Measurements from ENCODE around the gene DUT. TPM values are rescaled to one million over a fixed set of nuclear protein-coding genes. Genes with fewer than 3 reads are reported as not detected.

Gene DUT
- polyA plus RNA-seq, 3 donors, result 31.8 to 89.2 (median 61.0) TPM

- H3K27ac ChIP-seq (ENCODE audit: low read depth, low read length), result no peak overlapping the region
- 72 to 87% (median 84%) methylated on average over 2 of the region's 2 CpGs for WGBS, 3 donors
Observed at GRCh38 chr15:48360841-48361240, 29.6 kb downstream of the DUT start.

DNA sequence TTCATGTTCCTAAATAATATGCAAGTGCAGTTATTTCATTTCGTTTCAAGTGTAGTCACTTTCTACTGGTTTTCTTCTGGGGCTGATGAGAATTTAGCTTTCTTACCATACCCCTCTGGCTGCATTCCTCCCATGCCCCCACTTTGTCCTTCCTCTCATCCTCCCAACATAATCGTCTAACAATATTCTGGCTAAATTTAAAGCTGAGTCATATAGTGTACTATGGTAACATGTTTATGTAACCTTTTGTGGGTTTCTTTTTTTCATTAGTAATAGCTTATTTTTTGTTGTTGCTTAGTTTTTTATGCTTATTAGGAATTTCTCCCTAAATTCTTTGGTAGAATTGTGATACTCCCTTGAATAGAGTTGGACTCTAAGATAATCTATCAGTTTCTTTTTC is 30.5 kb downstream of the DUT start:
- H3K27ac ChIP-seq (ENCODE audit: low read depth, low read length), result no peak overlapping the region
- 69 to 78% (median 70%) methylated on average over 2 of the region's 2 CpGs for WGBS, 3 donors

DNA sequence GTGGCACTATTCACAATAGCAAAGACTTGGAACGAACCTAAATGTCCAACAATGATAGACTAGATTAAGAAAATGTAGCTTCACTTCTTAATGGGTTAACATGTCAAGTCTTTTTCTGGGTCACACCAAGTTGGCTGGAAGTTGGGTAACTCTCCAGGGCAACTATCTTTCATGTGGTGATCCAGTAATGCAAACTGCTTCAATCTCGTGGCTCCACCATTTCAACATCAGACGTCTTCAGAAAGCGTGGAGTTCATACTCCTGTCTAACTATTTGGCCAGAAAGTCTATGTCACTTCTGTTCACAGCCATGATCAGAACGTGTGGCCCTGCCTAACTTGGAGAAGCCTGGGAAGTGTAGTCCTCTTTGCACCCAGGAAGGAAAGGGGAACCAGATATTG is 32.2 kb downstream of the DUT start:
- H3K27ac ChIP-seq (ENCODE audit: low read depth, low read length), result no peak overlapping the region
- WGBS, 3 donors, result 53 to 65% (median 59%) methylated on average over 5 of the region's 5 CpGs

GRCh38 chr15:48365575-48365974 is 34.3 kb downstream of the DUT start:
- no peak overlapping the region for H3K27ac ChIP-seq (ENCODE audit: low read depth, low read length)
- 75 to 97% (median 96%) methylated on average over 1 of the region's 1 CpG for WGBS, 3 donors

GRCh38 chr15:48366584-48367312 is 35.5 kb downstream of the DUT start:
- H3K27ac ChIP-seq (ENCODE audit: low read depth, low read length), result no peak overlapping the region
- WGBS, 3 donors, result 40 to 63% (median 59%) methylated on average over 4 of the region's 4 CpGs

DNA sequence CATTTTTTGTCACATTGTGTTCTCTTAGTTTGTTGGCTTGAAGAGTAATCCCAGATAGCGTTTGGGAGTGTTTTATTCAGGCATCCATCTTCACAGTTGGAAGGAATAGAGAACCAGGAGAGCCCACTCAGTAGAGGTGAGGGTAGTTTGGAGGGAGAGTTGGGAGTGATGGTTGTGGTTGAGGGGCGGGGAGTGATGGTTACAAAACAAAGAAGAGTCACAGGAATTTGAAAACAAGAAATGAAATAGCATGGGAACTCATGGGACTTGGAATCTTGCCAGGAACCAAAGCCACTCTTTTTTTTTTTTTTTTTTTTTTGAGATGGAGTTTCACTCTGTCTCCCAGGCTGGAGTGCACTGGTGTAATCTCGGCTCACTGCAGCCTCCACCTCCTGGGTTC is 36.3 kb downstream of the DUT start:
- H3K27ac ChIP-seq (ENCODE audit: low read depth, low read length), result no peak overlapping the region
- WGBS, 3 donors, result 46 to 76% (median 56%) methylated on average over 3 of the region's 3 CpGs

DNA sequence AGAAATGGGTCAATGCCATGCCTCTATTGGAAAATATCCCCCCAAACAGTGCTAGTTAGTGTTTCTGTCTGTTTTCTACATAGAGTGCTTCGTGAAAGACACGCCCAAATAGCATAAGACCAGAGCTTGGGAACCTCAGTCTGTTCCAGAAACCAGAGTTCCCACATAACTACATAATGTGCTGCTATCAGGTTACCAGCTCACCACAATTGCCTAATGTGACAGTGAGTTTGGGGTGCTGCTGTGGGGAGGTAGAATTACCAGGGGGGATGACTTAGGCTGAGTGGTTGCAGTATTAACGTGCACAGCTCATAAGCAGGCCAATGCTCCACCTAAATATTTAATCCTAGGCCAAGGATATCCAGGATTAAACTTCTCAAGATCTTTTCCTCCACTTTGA is 39.2 kb downstream of the DUT start:
- H3K27ac ChIP-seq (ENCODE audit: low read depth, low read length), result no peak overlapping the region
- WGBS, 3 donors, result 77 to 84% (median 84%) methylated on average over 3 of the region's 3 CpGs

- WGBS, 3 donors, result 45 to 72% (median 60%) methylated on average over 2 of the region's 2 CpGs
- no peak overlapping the region for H3K27ac ChIP-seq (ENCODE audit: low read depth, low read length)
Observed at GRCh38 chr15:48371550-48371949, 40.3 kb downstream of the DUT start.

DNA sequence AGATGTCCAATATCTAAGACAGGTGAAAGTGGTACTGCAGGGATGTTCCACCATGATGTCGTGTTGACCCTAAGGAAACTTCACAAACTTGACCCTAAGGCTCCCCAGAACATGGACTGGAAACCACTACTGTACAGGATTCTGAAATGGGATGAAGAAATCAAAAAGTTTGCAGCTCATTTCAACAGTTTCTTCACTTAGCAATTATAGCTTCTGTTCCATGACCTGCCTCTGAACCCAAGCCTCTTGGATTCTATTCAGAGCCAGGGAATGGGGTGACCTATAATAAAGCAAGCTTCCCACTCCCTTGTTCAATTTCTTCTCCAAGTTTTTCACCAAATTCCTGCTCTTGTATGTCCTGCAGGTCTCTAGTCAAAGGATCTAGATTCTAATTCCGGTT is 40.7 kb downstream of the DUT start:
- no peak overlapping the region for H3K27ac ChIP-seq (ENCODE audit: low read depth, low read length)
- WGBS, 3 donors, result 53 to 83% (median 61%) methylated on average over 2 of the region's 2 CpGs

- H3K27ac ChIP-seq (ENCODE audit: low read depth, low read length), result no peak overlapping the region
- WGBS, 3 donors, result 57 to 79% (median 70%) methylated on average over 10 of the region's 10 CpGs
Observed at GRCh38 chr15:48373821-48374451, 42.7 kb downstream of the DUT start.

DNA sequence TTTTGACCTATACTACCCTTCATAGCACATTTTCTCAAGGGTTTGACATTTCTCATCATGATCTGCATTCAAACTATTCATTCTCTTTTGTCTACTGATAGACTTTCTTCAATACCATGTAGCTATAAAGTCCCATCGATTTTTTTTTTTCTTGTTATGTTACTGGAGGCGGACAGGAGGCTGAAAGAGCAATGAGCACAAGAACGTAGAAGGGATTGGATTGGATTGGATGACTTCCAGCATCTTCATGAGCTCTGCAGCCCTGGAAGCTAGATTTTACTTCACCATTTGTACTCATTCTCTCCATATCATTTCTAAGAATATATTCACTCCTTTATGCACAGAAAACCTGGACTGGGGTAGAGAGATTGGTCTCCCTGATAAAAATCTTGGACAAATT is 43.2 kb downstream of the DUT start:
- no peak overlapping the region for H3K27ac ChIP-seq (ENCODE audit: low read depth, low read length)
- 63 to 75% (median 65%) methylated on average over 3 of the region's 3 CpGs for WGBS, 3 donors

DNA sequence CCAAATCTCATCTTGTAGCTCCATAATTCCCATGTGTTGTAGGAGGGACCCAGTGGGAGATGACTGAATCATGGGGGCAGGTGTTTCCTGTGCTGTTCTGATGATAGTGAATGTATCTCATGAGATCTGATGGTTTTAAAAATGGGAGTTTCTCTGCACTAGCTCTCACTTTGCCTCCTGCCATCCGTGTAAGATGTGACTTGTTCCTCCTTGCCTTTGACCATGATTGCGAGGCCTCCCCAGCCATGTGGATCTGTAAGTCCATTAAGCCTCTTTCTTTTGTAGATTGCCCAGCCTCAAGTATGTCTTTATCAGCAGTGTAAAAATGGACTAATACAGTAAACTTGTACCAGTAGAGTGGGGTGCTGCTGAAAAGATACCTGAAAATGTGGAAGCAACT is 44.5 kb downstream of the DUT start:
- 90 to 94% (median 92%) methylated on average over 2 of the region's 2 CpGs for whole genome bisulfite sequencing, 3 donors
- no peak overlapping the region for H3K27ac ChIP-seq (ENCODE audit: low read depth, low read length)

- WGBS, 3 donors, result 80 to 86% (median 85%) methylated on average over 4 of the region's 4 CpGs
- no peak overlapping the region for H3K27ac ChIP-seq (ENCODE audit: low read depth, low read length)
Observed at GRCh38 chr15:48380198-48380597, 49.0 kb downstream of the DUT start.

DNA sequence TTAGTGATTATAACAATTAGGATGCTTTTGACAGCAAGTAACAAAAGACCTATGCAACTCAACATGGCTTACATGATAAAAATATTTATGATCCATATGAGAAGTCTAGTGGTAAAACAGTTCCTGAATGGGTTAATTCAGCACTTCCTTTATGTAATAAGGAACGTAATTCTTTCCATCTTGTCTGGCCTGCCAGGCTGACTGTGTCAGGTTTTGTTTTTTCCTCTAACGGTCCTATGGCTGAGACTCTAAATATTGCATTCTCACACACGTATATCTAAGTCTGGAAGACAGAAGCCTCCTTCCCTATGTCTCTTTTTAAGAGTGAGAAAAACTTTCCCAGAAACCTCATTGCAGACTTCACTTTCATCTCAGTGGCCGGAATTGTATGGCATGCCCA is 50.6 kb downstream of the DUT start:
- 46 to 60% (median 55%) methylated on average over 4 of the region's 4 CpGs for WGBS, 3 donors
- no peak overlapping the region for H3K27ac ChIP-seq (ENCODE audit: low read depth, low read length)

DNA sequence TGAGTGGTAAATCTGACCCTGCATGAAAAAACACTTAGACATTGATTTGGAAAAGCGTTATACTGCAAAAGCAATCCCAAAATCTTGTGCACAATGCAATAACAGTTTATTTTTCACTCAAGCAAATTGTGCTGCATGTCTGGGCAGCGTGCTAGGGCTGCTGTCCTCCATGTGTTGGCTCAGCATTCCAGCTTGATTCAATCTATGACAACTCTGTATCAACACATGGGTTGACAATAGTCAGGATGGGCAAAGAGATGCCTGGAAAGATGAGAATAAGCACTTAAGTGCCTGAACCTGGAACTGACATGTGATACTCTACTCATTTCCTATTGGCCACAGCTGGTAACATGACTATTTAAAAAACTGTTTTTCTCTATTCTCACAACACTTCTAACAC is 51.8 kb downstream of the DUT start:
- 70 to 93% (median 91%) methylated on average over 2 of the region's 2 CpGs for WGBS, 3 donors
- H3K27ac ChIP-seq (ENCODE audit: low read depth, low read length), result no peak overlapping the region

DNA sequence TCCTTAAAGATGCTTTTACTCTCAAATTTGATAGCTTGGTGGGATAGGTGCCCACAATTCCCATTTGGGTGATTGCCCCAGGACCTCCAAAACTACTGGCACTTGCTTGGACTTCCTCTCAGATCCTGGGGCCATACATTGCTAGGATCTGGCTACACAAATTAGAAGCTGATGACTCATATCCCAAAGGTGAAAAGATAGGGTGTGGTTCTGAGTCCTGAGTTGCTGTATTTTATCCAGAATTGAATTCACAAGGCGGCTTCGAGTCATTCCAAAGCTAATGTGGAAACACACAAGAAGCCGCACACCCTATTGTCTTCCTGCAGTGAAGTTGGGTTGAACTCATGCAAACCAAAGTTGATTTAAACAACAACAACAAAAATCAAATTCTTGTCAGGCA is 53.4 kb downstream of the DUT start:
- no peak overlapping the region for H3K27ac ChIP-seq (ENCODE audit: low read depth, low read length)
- 71 to 82% (median 72%) methylated on average over 3 of the region's 3 CpGs for WGBS, 3 donors

GRCh38 chr15:48385031-48385830 is 54.0 kb downstream of the DUT start:
- no peak overlapping the region for H3K27ac ChIP-seq (ENCODE audit: low read depth, low read length)
- 69 to 73% (median 70%) methylated on average over 4 of the region's 4 CpGs for WGBS, 3 donors

- H3K27ac ChIP-seq (ENCODE audit: low read depth, low read length), result no peak overlapping the region
- 56 to 69% (median 63%) methylated on average over 4 of the region's 4 CpGs for WGBS, 3 donors
Observed at GRCh38 chr15:48388016-48388851, 57.0 kb downstream of the DUT start.

GRCh38 chr15:48388910-48389309 is 57.7 kb downstream of the DUT start:
- 54 to 82% (median 68%) methylated on average over 1 of the region's 1 CpG for WGBS, 3 donors
- no peak overlapping the region for H3K27ac ChIP-seq (ENCODE audit: low read depth, low read length)
